OCI-LY7 (cell line): ENCODE results near the gene EPS8L3.

Experiments used
- EZH2phosphoT487 ChIP-seq: fragments of 200-600 bp; sonication (generic); IDR thresholded peaks from 2 replicates; pipeline ENCODE4 v1.6.1; 2018; ENCODE audit warnings: low read depth, borderline replicate concordance, mild to moderate bottlenecking, mixed run types, antibody characterized with exemption, low read length, moderate library complexity, mixed read lengths
- TF ChIP-seq, protein P1 (sequence below): fragments of 200-600 bp; sonication (generic); conservative IDR thresholded peaks from 2 replicates; pipeline ENCODE4 v1.5.1; 2014; ENCODE audit warnings: mild to moderate bottlenecking, antibody characterized with exemption, low read length, moderate library complexity, mixed read lengths

DNA sequence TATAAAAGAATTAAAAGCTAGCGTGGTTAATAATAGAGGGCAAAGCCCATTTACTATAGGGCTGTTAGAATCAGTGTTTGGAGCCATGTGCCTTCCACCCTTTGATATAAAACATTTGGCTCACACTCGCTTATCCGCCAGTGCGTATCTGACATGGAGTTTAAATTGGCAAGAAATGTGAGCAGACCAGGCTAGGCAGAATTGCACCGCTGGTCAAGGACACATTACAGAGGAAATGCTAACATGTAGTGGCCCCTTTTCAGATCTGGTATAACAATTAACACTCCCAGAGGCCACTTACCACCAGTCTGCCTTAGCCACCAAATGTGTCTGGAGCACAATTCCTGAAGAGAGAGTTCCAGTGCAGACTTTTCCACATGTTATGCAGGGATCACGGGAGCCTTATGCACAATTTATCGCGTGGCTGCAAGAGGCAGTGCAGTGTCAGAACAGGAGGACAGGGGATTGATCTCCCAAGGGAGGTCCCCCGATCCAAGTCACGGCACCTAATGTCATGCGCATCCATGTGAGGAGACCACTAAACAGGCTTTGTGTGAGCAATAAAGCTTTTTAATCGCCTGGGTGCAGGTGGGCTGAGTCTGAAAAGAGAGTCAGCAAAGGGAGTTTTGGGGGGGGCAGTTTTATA lies 36.9 kb downstream of the EPS8L3 start:
- TF ChIP-seq, protein P1, sequence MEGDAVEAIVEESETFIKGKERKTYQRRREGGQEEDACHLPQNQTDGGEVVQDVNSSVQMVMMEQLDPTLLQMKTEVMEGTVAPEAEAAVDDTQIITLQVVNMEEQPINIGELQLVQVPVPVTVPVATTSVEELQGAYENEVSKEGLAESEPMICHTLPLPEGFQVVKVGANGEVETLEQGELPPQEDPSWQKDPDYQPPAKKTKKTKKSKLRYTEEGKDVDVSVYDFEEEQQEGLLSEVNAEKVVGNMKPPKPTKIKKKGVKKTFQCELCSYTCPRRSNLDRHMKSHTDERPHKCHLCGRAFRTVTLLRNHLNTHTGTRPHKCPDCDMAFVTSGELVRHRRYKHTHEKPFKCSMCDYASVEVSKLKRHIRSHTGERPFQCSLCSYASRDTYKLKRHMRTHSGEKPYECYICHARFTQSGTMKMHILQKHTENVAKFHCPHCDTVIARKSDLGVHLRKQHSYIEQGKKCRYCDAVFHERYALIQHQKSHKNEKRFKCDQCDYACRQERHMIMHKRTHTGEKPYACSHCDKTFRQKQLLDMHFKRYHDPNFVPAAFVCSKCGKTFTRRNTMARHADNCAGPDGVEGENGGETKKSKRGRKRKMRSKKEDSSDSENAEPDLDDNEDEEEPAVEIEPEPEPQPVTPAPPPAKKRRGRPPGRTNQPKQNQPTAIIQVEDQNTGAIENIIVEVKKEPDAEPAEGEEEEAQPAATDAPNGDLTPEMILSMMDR: no peak
- TF ChIP-seq EZH2phosphoT487: no peak
